ENCODE results near the gene LMF2.
A peak's percentile ranks its signal among the peaks of the same experiment; 100 is the strongest.
"Not testable (repeated sequence)": the region's sequence is repeated elsewhere in the genome, so short reads cannot be mapped to it uniquely, and the experiment has no call there.

The LMF2 gene, protein sequence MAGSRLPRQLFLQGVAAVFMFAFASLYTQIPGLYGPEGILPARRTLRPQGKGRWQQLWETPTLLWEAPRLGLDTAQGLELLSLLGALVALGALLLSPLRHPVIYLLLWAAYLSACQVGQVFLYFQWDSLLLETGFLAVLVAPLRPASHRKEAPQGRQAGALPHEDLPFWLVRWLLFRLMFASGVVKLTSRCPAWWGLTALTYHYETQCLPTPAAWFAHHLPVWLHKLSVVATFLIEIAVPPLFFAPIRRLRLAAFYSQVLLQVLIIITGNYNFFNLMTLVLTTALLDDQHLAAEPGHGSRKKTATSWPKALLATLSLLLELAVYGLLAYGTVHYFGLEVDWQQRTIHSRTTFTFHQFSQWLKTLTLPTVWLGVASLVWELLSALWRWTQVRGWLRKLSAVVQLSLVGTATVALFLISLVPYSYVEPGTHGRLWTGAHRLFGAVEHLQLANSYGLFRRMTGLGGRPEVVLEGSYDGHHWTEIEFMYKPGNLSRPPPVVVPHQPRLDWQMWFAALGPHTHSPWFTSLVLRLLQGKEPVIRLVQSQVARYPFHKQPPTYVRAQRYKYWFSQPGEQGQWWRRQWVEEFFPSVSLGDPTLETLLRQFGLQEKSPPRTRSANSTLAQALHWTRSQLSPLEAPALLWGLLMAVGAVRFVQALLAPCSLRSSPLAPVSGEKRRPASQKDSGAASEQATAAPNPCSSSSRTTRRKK

DNA sequence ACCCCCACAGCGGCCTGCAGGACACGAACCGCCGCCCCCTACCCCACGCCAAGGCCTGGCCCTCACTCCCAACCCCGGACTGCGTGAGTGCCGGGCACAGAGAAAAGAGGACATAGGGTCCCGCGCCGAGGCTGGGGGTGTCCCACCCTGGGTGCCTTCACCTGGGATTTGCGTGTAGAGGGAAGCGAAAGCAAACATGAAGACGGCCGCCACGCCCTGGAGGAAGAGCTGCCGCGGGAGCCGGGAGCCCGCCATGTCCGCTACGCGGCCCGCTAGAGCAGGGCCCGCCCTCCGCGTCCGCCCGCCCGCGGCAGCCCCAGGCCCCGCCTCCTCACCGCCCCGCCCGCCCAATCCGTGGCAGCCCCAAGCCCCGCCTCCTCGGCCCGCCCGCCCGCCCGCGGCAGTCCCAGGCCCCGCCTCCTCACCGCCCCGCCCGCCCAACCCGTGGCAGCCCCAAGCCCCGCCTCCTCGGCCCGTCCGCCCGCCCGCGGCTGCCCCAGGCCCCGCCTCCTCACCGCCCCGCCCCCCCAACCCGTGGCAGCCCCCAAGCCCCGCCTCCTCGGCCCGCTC, at the start of gene LMF2:
LMF2 (minus strand) TSS at position 282 of the 570 bp plus-strand sequence; CDS start at position 255, 27 bp downstream.
- peak; percentile 89 for DNase-seq

DNA sequence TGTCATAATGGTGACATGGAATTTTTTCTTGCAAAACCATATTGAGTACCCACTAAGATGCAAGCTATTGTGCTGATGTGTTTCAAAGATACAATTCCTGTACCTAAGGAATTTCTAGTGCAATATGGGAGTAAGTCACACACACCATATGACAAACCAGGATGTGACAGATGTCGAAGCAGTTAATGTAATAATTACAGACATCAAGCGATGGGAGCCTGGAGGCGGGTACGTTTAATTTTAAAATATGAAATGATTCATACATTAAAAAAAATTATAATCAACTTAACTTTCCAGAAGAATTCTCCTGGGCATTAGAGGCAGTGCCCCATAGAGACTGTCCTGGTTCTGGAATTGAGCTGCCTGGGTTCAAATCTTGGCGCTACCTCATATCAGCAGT, 49.2 kb upstream of the LMF2 start:
- DNase-seq: no peak

DNA sequence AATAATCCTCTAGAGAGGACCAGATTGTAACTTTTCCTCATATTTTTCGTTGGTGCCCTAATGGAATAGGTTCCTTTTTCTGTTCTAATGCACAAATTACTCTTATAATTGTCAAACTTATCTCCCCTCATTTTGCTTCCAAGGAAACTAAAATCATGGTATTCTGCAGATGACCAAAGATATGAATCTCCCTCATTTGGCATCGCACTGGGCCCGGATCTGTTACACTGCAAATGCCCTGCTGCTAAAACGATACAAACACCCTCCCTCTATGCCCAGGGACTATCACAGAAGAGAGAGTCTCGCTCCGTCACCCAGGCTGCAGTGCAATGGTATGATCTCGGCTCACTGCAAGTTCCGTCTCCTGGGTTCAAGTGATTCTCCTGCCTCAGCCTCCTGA, 45.8 kb upstream of the LMF2 start:
- no peak for DNase-seq

DNA sequence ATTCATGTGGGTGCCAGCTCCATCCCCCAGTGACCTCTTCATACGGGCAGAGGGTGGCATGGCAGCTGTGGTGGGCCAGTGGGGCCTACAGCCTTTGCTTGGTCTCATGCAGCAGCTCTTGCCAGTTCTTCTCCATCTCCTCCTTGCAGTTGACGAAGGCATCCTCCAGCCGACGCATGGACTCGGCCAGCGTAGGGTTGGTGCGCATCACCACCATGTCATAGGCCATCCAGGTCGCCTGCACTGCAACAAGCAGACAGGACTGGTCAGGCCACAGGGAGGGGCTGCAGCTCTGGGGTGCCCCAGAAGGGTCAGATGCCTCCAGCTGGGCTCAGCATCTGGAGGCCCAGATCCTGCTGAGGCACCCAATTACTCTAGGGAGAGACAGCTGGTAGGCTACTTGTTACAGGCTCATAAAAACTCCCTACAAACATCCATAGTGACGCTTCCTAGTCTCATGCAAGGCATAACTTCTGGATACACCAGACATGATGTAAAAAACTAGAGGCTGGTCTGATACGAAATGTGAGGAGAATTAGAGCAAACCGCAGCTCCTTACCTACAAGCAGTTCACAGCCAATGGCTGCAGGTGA, 43.8 kb upstream of the LMF2 start:
- DNase-seq: no peak

DNA sequence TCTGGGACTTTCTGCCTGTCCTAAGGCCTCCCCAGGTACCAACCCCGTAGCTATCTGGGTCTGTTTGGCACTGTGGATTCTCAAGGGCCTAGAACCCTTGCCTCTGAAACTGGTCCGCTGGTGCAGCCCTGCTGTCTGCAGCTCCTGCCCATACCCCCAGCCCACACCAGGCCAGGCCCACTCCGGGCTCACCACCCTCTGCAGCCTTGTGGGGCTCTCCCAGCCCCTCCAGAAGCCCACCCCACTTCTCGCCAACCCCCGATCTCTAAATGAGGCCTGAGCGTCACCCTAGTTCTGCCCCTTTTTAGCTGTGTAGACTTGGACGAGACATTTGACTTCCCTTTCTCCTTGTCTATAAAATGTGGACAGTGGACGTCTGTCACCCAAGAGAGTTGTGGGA, 42.9 kb upstream of the LMF2 start:
- DNase-seq: no peak

DNA sequence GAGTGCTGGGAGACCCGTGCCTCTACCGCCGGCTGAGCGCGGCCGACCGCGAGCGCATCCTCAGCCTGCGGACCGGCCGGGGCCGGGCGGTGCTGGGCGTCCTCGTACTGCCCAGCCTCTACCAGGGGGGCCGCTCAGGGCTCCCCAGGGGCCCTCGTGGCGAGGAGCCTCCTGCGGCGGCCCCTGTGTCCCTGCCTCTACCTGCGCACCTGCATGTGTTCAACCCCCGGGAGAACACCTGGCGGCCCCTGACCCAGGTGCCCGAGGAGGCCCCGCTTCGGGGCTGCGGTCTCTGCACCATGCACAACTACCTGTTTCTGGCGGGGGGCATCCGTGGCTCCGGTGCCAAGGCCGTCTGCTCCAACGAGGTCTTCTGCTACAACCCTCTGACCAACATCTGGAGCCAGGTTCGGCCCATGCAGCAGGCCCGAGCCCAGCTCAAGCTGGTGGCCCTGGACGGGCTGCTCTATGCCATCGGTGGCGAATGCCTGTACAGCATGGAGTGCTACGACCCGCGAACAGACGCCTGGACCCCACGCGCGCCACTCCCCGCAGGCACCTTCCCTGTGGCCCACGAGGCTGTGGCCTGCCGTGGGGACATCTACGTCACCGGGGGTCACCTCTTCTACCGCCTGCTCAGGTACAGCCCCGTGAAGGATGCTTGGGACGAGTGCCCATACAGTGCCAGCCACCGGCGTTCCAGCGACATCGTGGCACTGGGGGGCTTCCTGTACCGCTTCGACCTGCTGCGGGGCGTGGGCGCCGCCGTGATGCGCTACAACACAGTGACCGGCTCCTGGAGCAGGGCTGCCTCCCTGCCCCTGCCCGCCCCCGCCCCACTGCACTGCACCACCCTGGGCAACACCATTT, 41.7 kb upstream of the LMF2 start:
- DNase-seq: no peak

DNA sequence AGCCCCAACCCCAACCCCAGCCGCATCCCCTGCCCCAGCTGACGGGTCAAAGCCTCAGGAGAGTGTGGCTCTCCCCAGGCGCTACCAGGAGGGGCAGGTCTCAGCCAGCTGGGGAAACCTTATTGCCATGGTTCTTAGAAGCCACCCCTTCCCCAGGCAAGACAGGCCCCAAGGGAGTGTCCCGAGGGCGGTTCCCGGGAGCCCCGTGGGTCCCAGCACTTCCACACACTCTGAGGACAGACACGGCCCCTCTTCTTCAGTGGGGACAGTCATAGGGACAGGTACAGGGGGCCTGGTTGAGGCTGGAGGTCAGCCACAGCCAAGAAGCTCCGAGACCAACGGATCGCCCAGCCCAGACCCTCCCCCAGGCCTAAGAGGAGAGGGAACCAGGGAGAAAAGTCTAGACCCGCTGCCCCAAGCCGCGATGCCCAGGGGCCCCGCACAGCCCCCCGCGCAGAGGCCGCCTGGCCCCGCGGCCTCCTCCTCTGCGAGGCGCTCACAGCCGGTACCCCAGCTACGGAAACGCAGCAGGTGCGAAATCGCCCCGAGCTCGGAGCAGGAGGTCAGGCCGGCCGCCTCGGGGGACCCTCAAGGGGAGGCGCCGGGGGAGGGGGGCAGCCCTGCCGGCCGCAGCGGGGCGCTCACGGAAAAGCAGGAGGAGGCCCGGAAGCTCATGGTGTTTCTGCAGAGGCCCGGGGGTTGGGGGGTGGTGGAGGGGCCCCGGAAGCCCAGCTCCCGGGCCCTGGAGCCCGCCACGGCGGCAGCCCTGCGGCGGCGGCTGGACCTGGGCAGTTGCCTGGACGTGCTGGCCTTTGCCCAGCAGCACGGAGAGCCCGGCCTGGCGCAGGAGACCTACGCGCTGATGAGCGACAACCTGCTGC, 40.8 kb upstream of the LMF2 start:
- no peak for DNase-seq

DNA sequence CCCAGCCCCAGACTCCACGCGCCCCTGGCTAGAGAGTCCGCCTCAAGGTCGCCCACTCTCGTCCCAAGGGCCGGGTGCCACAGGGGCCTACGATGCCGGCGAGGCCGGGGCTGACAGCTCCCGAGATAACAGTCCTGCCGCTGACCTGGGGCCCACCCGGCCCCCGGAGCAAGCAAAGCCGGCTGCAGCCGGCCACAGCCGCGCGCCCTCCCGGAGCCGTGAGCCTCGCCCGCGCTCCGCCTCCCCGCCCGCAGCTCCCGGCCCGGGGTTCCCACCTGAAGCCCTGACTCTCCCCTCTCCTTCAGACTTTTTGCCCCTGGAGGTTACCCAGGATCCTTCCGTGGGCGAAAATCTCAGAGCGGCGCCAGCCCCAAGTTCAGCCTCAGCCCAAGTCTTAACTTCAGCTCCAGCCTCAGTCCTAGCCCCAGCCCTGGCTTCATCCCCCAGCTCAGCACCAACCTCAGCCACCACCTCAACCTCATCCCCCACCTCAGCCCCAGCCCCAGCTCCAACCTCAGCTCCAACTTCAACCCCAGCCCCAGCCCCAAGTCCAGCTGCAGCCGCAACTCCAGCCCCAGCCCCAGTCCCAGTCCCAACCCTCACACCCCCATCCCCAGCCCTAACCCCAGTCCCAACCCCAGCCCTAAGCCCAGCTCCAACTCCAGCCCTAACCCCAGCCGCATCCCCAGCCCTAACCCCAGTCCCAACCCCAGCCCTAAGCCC, 39.9 kb upstream of the LMF2 start:
- DNase-seq: no peak

DNA sequence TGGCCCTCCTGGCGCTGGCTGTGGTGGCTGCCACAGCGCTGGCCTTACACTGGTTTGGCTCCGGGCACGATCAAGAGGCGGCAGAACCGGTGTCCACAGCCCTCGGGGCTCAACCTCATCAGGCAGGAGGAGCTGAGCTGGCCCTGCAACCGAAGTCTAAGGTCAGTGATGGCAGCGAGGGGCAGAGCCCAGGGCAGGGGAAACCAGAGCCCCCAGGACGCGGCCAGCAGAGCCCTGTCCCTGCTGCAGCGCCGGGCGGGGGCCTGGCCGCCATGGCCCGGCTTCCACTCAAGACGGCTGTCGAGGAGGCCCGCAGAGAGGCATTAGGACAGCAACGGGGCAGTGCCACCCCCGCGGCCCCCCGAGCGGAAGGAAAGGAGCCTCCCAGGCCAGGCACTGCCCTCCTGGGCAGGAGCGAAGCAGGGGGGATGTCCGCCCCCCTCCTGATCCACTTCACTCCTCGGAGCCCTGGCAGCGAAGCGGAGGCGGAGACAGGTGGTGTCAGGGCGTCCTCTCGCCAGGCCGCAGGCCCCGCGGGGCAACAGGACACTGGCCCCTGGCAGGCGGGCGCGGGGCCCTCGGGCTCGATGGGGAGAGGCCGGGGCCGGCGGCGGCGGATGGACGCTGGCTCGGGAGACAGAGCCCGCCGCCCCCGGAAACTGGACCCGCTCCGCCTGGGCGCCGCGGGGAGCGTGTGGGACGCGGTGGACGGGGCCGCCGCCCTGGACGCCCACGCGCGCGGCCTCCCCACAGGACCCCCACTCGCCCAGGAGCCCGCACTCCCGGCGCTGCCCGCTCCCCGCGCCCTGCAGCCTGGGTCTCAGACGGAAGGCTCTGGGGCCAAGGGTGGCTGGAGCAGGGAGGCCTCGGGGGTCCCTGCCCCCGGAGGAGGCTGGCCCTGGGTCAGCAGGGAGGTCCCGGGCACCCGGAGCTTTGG, 39.1 kb upstream of the LMF2 start:
- DNase-seq: no peak

DNA sequence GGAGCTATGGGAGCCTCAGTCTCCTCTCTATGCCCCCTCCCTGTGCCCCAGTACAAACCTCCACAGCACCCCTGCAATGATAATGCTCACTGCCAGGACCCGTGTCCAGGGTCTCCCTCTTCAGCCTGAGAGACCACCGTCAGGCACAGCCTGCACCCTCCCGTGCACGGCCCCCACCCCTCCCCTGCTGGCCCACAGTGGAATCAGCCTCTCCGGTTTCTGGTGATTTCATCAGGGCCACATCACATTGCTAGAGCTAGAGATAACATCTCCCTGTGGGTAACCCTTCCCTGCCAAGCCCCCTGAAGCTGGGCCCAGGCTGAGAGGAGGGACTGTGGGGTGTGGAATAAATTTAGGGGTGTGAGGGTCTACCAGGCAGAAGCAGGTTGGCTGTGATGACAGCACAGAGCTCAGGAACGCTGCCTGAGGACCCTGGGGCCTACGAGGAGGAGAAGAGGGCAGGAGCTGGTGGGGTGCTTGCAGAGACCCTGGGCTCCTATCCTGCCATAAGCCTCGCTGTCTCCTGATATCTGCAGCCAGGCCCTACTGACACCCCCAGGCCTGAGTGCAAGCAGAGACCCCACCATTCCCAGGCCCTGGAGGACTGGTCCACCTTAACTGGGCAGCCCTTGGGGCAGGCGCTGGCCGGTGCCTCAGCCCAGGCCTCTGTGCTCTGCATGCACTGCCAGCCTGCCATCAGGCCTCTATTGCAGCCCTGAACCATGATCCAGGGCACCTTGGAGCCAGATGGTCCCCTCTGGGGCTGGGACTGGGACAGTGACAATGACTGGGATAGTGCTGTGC, 38.2 kb upstream of the LMF2 start, which contains the start of gene KLHDC7B:
KLHDC7B (plus strand) TSS at position 378 of the 804 bp plus-strand sequence; CDS start at position 723, 345 bp downstream.
- no peak for DNase-seq

DNA sequence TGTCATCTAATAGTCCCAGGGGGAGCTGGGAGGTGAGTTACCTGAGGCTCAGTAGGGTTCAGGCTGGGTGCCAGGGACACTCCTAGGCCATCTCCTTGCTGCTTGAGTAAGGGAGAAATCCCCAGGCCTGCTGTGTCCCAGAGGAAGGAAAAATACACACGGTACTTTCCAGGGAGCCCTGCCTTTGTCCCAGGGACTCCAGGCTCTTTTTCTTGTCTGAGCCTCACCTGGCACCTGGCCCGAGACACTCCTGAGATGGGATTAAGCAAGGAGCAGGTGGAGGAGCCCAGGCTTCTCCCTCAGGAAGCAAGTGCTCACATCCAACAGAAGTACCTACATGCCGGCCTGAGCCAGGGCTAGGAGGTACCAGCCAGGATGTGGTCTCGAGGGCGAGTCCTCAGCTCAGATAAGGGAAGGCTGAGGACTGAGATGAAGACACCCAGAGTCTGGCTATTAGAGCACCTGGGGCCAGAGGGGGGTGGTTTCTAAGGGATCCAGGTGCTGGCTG, 37.3 kb upstream of the LMF2 start:
- DNase-seq: no peak

DNA sequence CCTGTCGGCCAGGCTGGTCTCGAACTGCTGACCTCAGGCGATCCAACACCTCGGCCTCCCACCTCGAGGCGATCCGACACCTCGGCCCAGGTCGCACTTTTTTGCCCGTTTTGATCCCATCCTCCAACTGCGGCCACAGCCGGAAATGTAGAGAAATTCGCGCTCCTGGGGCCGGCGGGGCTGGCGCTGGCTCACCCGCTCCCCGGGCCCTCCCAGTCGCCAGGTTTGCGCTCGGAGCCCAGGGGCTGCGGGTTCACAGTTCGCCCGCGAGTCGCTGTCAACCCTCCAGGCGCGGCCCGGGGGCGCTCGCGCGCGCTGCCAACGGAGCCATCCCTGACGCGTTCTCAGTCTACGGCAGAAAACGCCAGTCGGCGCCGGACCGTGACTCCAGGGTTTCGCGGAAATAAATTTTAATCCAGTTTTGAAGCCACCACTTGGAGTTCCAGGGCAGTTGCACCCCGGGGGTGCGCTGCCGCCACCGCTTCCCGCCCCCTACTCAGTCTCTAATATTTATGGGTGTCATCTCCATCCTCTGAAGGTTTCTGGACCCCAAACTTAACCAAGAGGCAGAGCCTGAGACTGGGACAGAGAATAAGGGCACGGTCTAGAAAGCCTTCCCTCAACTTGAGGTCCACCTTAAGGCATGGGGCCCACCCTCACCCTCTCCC, 36.7 kb upstream of the LMF2 start:
- DNase-seq: no peak

DNA sequence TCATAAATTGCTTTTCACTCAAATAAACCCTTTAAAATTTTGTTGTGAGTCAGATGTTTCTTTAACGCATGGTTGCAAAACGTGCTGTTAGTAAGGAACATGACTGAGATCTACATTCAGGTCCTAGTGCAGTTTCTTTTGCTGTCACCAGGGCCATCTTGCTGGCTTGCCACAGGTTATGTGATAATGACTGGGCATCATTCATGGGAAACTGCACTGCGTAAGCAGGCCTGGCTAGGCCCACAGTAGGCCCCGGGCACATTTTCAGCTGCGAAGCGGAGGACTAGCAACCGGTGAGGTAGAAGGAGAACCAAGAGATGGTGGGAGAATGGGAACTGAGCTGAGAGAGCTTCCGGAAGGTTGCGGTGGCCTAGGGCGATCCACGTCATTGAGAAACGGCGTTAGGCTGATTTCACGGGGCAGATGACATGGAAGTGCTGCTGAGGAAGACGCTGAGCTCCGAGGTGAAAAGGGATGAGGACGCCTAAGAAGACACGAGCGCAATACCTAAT, 35.0 kb upstream of the LMF2 start:
- no peak for DNase-seq

DNA sequence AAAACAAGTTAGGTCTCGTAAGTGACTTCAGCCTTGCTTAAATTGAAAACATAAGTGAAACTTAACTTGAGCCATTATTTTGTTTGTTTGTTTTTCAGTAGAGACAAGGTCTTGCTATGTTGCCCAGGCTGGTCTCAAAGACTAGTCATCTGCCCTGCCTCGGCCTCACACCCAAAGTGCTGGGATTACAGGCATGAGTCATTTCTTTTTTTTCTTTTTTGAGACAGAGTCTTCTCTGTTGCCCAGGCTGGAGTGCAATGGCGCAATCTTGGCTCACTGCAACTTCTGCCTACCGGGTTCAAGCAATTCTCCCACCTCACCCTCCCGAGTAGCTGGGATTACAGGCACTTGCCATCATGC, 34.1 kb upstream of the LMF2 start:
- not testable (repeated sequence) for DNase-seq

DNA sequence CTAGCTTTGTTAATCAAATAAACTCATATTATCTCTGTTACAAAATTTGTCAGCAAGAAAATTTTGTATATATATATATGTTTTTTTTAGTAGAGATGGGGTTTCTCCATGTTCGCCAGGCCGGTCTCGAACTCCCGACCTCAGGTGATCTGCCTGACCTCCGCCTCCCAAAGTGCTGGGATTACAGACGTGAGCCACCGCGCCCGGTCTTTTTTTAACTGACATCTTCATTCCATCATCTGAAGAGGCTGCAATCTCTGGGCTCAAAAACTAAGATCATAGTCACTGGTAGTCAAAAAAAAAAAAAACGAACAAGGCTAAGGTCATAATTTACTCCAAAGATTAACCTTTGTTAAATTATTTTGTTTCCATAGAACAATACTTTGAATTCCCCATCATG, 32.9 kb upstream of the LMF2 start:
- no peak for DNase-seq

DNA sequence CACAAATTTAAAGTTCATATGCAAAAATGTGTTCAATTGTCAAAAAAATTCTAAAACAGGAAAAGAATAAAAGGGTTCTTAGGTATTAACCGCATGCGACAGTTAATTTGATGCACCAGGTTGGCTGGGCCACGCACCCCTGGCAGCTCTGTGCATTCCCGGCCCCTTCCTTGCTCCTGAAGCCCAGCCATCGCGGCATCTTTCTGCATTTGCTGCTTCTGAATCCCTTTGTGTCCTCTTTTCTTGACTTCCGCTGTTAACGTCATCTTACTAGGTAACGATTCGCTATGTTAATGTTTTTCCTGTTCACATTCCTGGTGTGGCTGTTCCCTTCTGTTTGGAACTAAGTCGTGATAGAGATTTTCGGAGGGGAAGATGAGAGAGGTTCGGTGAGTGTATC, 30.3 kb upstream of the LMF2 start:
- no peak for DNase-seq

DNA sequence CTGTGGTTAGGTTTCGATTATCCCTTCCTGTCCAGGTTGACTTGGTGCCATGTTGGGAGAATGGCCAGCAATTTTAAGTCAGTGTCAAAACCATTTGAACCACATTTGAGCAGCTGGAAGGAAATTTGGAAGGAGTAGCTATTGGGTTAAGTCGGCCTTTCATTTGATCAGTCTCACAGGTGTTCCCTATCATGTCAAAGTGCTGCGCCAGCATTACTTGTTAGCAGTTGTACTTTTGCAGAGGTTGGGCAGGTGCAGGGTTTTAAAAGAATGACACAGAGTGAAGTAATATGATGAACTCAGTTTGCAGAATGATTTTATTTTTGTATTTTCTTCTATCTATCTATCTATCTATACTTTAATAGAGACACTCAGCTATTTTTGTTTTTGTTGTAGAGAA, 28.7 kb upstream of the LMF2 start:
- no peak for DNase-seq

DNA sequence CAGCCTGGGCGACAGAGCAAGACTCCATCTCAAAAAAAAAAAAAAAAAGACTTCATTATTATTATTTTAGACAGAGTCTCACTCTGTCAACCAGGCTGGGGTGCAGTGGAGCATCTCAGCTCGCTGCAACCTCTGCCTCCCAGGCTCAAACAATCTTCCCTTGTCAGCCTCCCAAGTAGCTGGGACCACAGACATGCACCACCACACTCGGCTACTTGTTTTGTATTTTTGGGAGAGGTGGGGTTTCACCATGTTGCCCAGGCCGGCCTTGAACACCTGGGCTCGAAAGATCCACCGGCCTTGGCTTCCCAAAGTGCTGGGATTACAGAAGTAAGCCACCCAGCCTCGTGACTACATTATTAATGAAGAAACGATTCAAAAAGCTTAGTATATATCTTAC, 27.6 kb upstream of the LMF2 start:
- DNase-seq: no peak

All from NCI-H748 treated with DMSO at 0.1 percent for 48 hours (cell line).